Fibroblast of lung (primary cell): Measurements from ENCODE around the gene PSD2. TPM values are rescaled to one million over a fixed set of nuclear protein-coding genes. Genes with fewer than 3 reads are reported as not detected.
A peak's percentile ranks its signal among the peaks of the same experiment; 100 is the strongest.

Experiments
- DNase-seq, 2 donors: peaks; one replicate each; pipeline versions ENCODE4 v3.0.0 to v3.0.0-alpha.2; 2010; ENCODE audit warnings: low read depth in 2 of 2
- H2AFZ ChIP-seq: 2 replicates; pipeline ENCODE4 v1.5.1; 2012; ENCODE audit warnings: low read length, control low read depth, inconsistent platforms
- H3K27ac ChIP-seq: 2 replicates; pipeline ENCODE4 v1.5.1; 2011; ENCODE audit warnings: low read length, control low read depth; ENCODE audit not compliant: insufficient read depth
- H3K27me3 ChIP-seq: 2 replicates; pipeline ENCODE4 v1.5.1; 2011; ENCODE audit warnings: mild to moderate bottlenecking, low read length; ENCODE audit not compliant: control insufficient read depth, insufficient read depth
- H3K36me3 ChIP-seq: 2 replicates; pipeline ENCODE4 v1.5.1; 2011; ENCODE audit warnings: low read length; ENCODE audit not compliant: control insufficient read depth, insufficient read depth
- H3K4me1 ChIP-seq: 2 replicates; pipeline ENCODE4 v1.5.1; 2011; ENCODE audit warnings: low read length; ENCODE audit not compliant: control insufficient read depth, insufficient read depth; ENCODE audit errors: extremely low read depth
- H3K4me2 ChIP-seq: 2 replicates; pipeline ENCODE4 v1.5.1; 2011; ENCODE audit warnings: low read length, control low read depth; ENCODE audit not compliant: insufficient read depth; ENCODE audit errors: extremely low read depth
- H3K4me3 ChIP-seq, 4 experiments: fragments of 200-600 bp in 1 of 4; sonication (generic) in 1 of 4; replicated peaks in 1 of 4; 2 replicates each; pipeline ENCODE4 v1.5.1; 2011 to 2016; ENCODE audit warnings: low read length in 4 of 4, low read depth in 3 of 4, mild to moderate bottlenecking in 3 of 4, control low read depth in 2 of 4, inconsistent platforms in 1 of 4, mixed read lengths in 1 of 4; ENCODE audit not compliant: insufficient read depth in 1 of 4; ENCODE audit errors: control extremely low read depth in 1 of 4
- H3K79me2 ChIP-seq: 2 replicates; pipeline ENCODE4 v1.5.1; 2012; ENCODE audit warnings: mild to moderate bottlenecking, low read length, inconsistent platforms; ENCODE audit not compliant: control insufficient read depth, insufficient read depth
- H3K9ac ChIP-seq: 2 replicates; pipeline ENCODE4 v1.5.1; 2011; ENCODE audit warnings: mild to moderate bottlenecking, low read length, control low read depth; ENCODE audit not compliant: insufficient read depth
- H3K9me3 ChIP-seq: 2 replicates; pipeline ENCODE4 v1.5.1; 2012; ENCODE audit warnings: low read depth, low read length; ENCODE audit not compliant: control insufficient read depth, insufficient read depth
- H4K20me1 ChIP-seq: 2 replicates; pipeline ENCODE4 v1.5.1; 2011; ENCODE audit warnings: low read length; ENCODE audit not compliant: control insufficient read depth, insufficient read depth; ENCODE audit errors: extremely low read depth
- EZH2 ChIP-seq: IDR thresholded peaks from 2 replicates; pipeline ENCODE4 v1.5.1; 2012; ENCODE audit warnings: low read length, control low read depth, mild to moderate bottlenecking; ENCODE audit errors: missing control alignments
- polyA plus RNA-seq, 2 donors: library from polyadenylated mRNA; depleted of rRNA in 1 of 2; stranded (reverse) in 1 of 2; unstranded in 1 of 2; fragments of >200 nt; gene quantifications; 2 replicates each; pipeline ENCODE4 v1.2.1, GENCODE V29; 2011 to 2012; ENCODE audit warnings: missing spikeins in 1 of 2
- total RNA-seq: library from RNA; depleted of rRNA; stranded (reverse); fragments of >200 nt; gene quantifications from 2 replicates; pipeline ENCODE4 v1.2.1, GENCODE V29; 2014
- TF ChIP-seq, protein P1 (sequence below), 2 donors: IDR thresholded peaks in 1 of 2; conservative IDR thresholded peaks in 1 of 2; 1 replicate in 1 of 2; 2 replicates in 1 of 2; pipeline ENCODE4 v1.5.1; 2011 to 2012; ENCODE audit warnings: low read length in 2 of 2, control low read depth in 1 of 2, inconsistent platforms in 1 of 2, low read depth in 1 of 2, mild to moderate bottlenecking in 1 of 2

Gene PSD2
- total and polyA plus RNA-seq, 2 donors (not counting 1 experiment from before 2014, with no cell fraction given), result 0.05 to 0.17 TPM

DNA sequence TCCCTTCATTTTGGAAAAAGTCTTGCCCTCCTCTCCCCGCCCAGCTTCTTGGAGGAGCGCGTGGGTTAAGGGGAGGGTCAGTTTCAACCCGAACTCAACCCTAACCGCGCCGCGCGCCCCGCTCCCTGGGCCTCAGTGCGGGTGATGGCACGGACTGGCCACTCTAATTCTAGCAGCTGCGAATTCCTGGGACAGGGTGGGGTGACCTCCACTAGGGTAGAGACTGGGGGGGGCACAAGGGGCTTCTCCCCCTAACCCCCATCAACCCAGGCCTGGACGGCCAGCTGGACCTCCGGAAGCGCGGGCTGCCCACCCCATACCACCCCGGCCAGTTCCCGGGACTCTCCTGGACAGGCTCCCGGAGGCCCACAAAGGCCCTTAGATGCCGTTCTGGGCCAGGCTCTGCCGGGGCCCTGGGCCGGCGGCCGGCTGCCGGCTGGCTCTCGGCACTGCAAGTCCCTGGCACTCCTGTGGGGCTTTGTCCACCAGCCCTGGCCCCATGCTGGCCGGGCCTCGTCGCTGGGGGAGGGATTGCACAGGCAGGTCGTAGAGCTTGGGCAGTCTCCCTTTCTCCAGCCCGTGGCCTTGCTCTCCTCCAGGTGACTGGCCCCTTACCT, 7.2 kb upstream of the PSD2 start:
- no peak for DNase-seq
- Histone ChIP-seq H4K20me1 (no peaks in the 10 kb centered on the region), H2AFZ (peak overlapping the region; percentile 34), H3K9ac (no peak overlapping the region), H3K4me3 (peak overlapping the region in 1 of 4 experiments; percentile 63), H3K27me3 (peaks cover 2% of the 10 kb centered on the region), H3K36me3 (no peaks in the 10 kb centered on the region), H3K79me2 (no peaks in the 10 kb centered on the region), H3K4me2 (peak overlapping the region; percentile 54), H3K9me3 (no peaks in the 10 kb centered on the region), H3K4me1 (no peaks in the 10 kb centered on the region), H3K27ac (no peak overlapping the region)
- TF ChIP-seq, protein P1, sequence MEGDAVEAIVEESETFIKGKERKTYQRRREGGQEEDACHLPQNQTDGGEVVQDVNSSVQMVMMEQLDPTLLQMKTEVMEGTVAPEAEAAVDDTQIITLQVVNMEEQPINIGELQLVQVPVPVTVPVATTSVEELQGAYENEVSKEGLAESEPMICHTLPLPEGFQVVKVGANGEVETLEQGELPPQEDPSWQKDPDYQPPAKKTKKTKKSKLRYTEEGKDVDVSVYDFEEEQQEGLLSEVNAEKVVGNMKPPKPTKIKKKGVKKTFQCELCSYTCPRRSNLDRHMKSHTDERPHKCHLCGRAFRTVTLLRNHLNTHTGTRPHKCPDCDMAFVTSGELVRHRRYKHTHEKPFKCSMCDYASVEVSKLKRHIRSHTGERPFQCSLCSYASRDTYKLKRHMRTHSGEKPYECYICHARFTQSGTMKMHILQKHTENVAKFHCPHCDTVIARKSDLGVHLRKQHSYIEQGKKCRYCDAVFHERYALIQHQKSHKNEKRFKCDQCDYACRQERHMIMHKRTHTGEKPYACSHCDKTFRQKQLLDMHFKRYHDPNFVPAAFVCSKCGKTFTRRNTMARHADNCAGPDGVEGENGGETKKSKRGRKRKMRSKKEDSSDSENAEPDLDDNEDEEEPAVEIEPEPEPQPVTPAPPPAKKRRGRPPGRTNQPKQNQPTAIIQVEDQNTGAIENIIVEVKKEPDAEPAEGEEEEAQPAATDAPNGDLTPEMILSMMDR (conservative IDR thresholded peaks at IDR 0.05 in 1 of 2, IDR thresholded peaks at IDR 0.05 in 1 of 2; ENCODE audit: low read depth in 1 of 2, low read length in 2 of 2), result no peak
- TF ChIP-seq EZH2, result no peak

DNA sequence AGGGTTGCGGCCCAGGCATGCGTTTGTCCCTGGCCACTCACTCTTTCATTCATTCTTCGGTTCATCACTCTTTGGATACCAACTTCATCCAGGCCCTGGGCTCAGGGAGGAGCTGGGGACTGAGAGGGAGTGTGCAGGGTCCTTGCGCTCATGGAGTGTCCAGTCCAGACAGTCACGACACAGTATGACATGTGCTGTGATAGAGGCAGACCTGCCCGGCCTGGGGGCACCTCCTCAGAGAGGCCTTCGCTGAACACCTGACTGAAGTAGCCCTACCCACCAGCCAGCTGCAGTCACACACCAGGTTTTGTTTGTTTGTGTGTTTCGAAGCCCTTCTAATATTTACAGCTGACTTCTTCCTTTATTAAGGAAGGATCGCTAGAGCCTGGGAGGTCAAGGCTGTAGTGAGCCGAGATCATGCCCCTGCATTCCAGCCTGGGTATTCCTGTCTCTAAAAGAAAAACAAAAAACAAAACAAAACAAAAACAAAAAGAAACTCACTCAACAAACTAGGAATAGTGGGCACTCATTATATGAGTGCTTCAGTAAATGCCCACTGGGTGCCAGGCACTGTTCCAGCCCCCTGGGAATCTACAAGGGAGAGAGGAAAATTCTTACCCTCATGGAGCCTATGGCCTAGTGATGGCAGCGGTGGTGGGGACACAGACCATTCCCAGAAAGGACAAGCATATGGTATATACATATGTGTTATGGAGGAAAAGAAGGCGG, 6.3 kb upstream of the PSD2 start:
- no peak for DNase-seq
- Histone ChIP-seq H3K27ac (no peak overlapping the region), H3K9me3 (no peaks in the 10 kb centered on the region), H3K36me3 (no peaks in the 10 kb centered on the region), H2AFZ (no peak overlapping the region), H3K27me3 (peaks cover 10% of the 10 kb centered on the region), H4K20me1 (no peaks in the 10 kb centered on the region), H3K4me2 (no peak overlapping the region), H3K9ac (no peak overlapping the region), H3K4me1 (no peaks in the 10 kb centered on the region), H3K4me3 (no peak overlapping the region), H3K79me2 (no peaks in the 10 kb centered on the region)
- TF ChIP-seq, protein P1 (conservative IDR thresholded peaks at IDR 0.05 in 1 of 2, IDR thresholded peaks at IDR 0.05 in 1 of 2; ENCODE audit: low read depth in 1 of 2, low read length in 2 of 2), result no peak
- no peak for TF ChIP-seq EZH2

DNA sequence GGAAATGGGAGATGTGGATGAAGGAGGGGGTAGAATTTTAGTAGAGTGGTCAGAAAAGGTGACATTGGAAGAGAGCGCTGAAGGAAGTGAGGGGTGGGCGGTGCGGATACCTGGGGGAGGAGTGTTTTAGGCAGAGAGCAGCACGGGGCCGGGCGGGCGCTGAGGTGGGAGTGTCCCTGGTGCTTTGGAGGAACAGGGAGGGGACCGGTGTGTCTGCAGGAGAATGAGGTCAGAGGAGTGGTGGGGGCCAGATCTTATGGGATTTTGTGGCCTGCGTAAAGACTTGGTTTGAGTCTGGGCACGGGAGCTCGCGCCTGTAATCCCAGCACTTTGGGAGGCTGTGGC, 5.8 kb upstream of the PSD2 start:
- Histone ChIP-seq H2AFZ (no peak overlapping the region), H4K20me1 (no peaks in the 10 kb centered on the region), H3K27ac (no peak overlapping the region), H3K36me3 (no peaks in the 10 kb centered on the region), H3K4me3 (no peak overlapping the region), H3K79me2 (no peaks in the 10 kb centered on the region), H3K4me2 (no peak overlapping the region), H3K4me1 (no peaks in the 10 kb centered on the region), H3K9me3 (no peaks in the 10 kb centered on the region), H3K9ac (no peak overlapping the region), H3K27me3 (peaks cover 16% of the 10 kb centered on the region)
- no peak for DNase-seq
- TF ChIP-seq EZH2, result no peak
- TF ChIP-seq, protein P1 (conservative IDR thresholded peaks at IDR 0.05 in 1 of 2, IDR thresholded peaks at IDR 0.05 in 1 of 2; ENCODE audit: low read depth in 1 of 2, low read length in 2 of 2), result no peak
